Testis (tissue), 3 donors: ENCODE results near the gene DENND2A. TPM values are rescaled to one million over a fixed set of nuclear protein-coding genes. Genes with fewer than 3 reads are reported as not detected.
"Not testable (repeated sequence)": the region's sequence is repeated elsewhere in the genome, so short reads cannot be mapped to it uniquely, and the experiment has no call there.

Experiments
- DNase-seq: peaks from one replicate; pipeline ENCODE4 v3.0.0-alpha.2; 2019
- H3K27ac ChIP-seq, 2 donors: fragments of 200-600 bp; sonication (generic); one replicate each; pipeline ENCODE4 v1.5.1; 2019
- H3K27me3 ChIP-seq: fragments of 200-600 bp; sonication (generic); one replicate; pipeline ENCODE4 v1.5.1; 2019
- H3K36me3 ChIP-seq: fragments of 200-600 bp; sonication (generic); one replicate; pipeline ENCODE4 v1.5.1; 2017; ENCODE audit warnings: low read depth; ENCODE audit errors: missing control alignments
- H3K4me1 ChIP-seq: fragments of 200-600 bp; sonication (generic); one replicate; pipeline ENCODE4 v1.5.1; 2019
- H3K4me3 ChIP-seq, 2 donors: fragments of 200-600 bp; sonication (generic); one replicate each; pipeline ENCODE4 v1.5.1; 2017 to 2019
- H3K9me3 ChIP-seq: fragments of 200-600 bp; sonication (generic); one replicate; pipeline ENCODE4 v1.5.1; 2017
- POLR2A ChIP-seq: fragments of 450-650 bp; IDR thresholded peaks from one replicate; pipeline ENCODE4 v1.6.1; 2017; ENCODE audit warnings: antibody characterized with exemption, mild to moderate bottlenecking, moderate library complexity
- WGBS, 2 donors: methylation state at CpG; one replicate each; pipeline ENCODE4 v1.1.5; 2018; 5-methylcytosine and 5-hydroxymethylcytosine counted together
- intact Hi-C: fragments of 100-400 bp; cut with DNase I; formaldehyde crosslinking; loops from one replicate; pipeline ENCODE4 v1.15.1; 2023; ENCODE audit warnings: low total_unique reads
- polyA plus RNA-seq: library from polyadenylated mRNA; stranded (reverse); fragments of 350-450 nt; fragmentation: Illumina TruSeq; extraction: RNeasy Lipid Tissue Mini Kit (QIAGEN cat#74804); gene quantifications from one replicate; pipeline ENCODE4 v1.2.3, GENCODE V29; 2014; ENCODE audit warnings: low read depth, low replicate concordance; ENCODE audit not compliant: insufficient read depth
- total RNA-seq, 2 donors: library from RNA; depleted of rRNA; stranded (reverse); fragments of >200 nt; gene quantifications; one replicate each; pipeline ENCODE4 v1.2.3, GENCODE V29; 2016
- TF ChIP-seq, protein P1 (sequence below), 3 experiments: fragments of 450-650 bp in 2 of 3; fragments of 200-600 bp in 1 of 3; sonication (generic) in 1 of 3; IDR thresholded peaks; one replicate each; pipeline ENCODE4 v1.5.1; 2016 to 2019; ENCODE audit warnings: antibody characterized with exemption in 3 of 3, mild to moderate bottlenecking in 2 of 3, moderate library complexity in 1 of 3

The DENND2A gene
- total and polyA plus RNA-seq, 3 donors from 2014 or later = 4.1 to 8.5 (median 5.5) TPM

DNA sequence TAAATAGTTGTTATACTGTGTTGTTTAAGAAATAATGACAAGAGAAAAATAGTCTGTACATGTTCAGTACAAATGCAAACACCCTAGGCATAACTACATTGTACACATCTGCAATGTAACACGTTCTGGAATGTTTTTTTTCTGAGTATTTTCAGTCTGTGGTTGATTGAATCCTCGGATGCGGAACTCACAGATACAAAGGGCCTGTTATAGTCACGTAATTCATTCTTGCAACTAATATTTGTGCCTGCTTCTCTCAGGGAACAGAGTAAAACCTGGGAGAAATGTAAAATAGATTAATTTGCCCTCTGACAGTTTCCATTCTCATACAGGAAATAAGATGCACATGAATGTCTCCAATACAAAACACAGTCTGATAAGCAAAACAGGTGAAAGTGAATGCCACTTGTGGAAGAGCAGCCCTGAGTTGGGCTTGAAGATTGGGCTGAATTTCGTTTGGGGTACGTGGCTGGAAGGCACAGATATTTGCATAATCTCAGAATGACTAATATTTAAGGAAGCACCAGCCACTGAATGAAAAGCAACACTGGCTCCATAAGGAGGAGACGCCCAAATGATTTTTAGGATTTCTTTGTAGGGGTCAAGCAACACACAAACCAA is 19.1 kb downstream of the DENND2A start:
- no peaks in the 10 kb centered on the region for H3K27me3 ChIP-seq
- intact Hi-C loops = no loop called here
- 74 to 82% methylated on average over 7 of the region's 7 CpGs for WGBS, 2 donors
- H3K27ac ChIP-seq = no peak overlapping the region
- H3K4me3 ChIP-seq = no peak overlapping the region
- TF ChIP-seq POLR2A = no peak
- TF ChIP-seq, protein P1, sequence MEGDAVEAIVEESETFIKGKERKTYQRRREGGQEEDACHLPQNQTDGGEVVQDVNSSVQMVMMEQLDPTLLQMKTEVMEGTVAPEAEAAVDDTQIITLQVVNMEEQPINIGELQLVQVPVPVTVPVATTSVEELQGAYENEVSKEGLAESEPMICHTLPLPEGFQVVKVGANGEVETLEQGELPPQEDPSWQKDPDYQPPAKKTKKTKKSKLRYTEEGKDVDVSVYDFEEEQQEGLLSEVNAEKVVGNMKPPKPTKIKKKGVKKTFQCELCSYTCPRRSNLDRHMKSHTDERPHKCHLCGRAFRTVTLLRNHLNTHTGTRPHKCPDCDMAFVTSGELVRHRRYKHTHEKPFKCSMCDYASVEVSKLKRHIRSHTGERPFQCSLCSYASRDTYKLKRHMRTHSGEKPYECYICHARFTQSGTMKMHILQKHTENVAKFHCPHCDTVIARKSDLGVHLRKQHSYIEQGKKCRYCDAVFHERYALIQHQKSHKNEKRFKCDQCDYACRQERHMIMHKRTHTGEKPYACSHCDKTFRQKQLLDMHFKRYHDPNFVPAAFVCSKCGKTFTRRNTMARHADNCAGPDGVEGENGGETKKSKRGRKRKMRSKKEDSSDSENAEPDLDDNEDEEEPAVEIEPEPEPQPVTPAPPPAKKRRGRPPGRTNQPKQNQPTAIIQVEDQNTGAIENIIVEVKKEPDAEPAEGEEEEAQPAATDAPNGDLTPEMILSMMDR (IDR thresholded peaks at IDR 0.05) = no peak
- peaks cover 5% of the 10 kb centered on the region for H3K4me1 ChIP-seq
- H3K9me3 ChIP-seq = no peaks in the 10 kb centered on the region
- no peaks in the 10 kb centered on the region for H3K36me3 ChIP-seq
- DNase-seq = no peak

DNA sequence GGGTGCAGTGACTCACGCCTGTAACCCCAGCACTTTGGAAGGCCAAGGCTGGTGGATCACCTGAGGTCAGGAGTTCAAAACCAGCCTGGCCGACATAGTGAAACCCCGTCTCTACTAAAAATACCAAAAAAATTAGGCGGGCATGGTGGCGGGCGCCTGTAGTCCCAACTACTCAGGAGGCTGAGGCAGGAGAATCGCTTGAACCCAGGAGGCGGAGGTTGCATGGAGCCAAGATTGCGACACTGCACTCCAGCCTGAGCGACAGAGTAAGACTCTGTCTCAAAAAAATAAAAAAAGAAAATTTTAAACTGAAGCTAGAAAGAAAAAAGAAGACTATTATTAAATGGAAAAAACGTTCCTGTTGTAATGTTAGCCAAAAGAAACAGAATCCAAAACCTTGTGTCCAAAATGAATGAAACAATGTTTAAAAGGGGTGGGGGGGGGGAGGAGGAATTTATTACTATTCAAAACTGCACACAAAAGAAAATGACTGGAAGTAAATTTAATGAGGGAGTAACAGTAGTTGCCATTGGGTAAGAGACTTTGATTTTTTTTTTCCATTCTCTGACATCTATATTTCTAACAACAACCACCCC is 20.6 kb downstream of the DENND2A start:
- DNase-seq, H3K36me3 ChIP-seq, H3K4me3 ChIP-seq, H3K4me1 ChIP-seq, H3K9me3 ChIP-seq, intact Hi-C loops, H3K27me3 ChIP-seq, H3K27ac ChIP-seq: not testable (repeated sequence)
- WGBS, 2 donors = 78 to 81% methylated on average over 11 of the region's 11 CpGs

DNA sequence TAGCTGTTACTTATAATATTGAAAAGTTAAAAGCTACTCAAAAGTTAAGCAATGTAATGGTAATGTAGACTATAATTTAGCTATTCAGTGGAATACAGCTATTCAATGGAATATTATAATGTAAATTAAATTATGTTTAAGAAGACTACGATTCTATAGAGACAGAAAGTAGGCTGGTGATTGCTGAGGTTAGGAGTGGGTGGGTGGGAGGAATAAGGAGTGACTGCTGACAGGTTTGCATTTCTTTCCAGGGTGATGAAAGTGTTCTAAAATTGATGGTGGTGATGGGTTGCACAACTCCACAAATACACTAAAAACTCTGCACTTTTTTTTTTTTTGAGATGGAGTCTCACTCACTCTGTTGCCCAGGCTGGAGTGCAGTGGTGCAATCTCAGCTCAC is 21.4 kb downstream of the DENND2A start:
- H3K27ac ChIP-seq = no peak overlapping the region
- WGBS, 2 donors = 74 to 80% methylated on average over 1 of the region's 1 CpG
- H3K4me3 ChIP-seq = no peak overlapping the region
- intact Hi-C loops = no loop called here
- no peaks in the 10 kb centered on the region for H3K9me3 ChIP-seq
- H3K4me1 ChIP-seq = no peaks in the 10 kb centered on the region
- no peak for DNase-seq
- no peaks in the 10 kb centered on the region for H3K36me3 ChIP-seq
- no peaks in the 10 kb centered on the region for H3K27me3 ChIP-seq
- no peak for TF ChIP-seq POLR2A
- TF ChIP-seq, protein P1 (IDR thresholded peaks at IDR 0.05) = no peak

DNA sequence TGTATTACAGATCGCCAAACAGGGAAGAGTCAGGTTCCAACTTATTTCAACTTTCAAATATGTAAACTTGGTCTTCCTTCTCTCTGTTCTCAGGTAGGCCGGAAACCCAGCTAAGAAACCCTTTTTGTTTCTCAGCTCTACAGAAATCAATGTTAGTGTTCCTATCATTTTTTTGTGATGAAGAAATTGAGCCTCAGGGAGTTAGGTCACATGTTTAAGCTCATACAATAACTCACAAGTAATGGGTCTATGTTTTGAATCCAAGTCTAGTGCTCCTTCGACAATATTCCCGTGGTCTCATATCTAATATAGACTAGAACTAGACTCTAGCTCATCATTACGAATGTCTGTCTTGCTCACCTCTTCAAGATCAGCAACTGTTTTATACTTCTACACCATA is 22.3 kb downstream of the DENND2A start:
- 94 to 95% methylated on average over 5 of the region's 5 CpGs for WGBS, 2 donors
- no peaks in the 10 kb centered on the region for H3K9me3 ChIP-seq
- no peak for TF ChIP-seq POLR2A
- TF ChIP-seq, protein P1 (IDR thresholded peaks at IDR 0.05) = no peak

DNA sequence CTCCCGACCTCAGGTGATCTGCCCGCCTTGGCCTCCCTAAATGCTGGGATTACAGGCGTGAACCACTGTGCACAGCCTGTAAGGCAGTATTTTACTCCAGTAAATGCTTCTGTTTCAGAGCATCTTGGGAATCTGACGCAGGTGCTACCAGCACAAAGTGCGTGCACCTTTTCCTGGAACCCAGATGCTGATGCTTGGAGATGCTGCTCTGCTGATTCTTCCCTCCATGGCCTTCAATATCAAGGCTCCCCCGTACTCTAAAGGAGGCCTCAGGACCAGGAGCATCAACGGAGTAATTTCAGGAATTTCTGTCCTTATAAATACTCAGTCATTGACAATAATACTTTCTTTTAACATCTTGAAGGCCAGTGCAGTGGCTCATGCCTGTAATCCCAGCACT is 23.5 kb downstream of the DENND2A start:
- H3K4me1 ChIP-seq = no peaks in the 10 kb centered on the region
- no peaks in the 10 kb centered on the region for H3K27me3 ChIP-seq
- WGBS, 2 donors = 92 to 93% methylated on average over 7 of the region's 7 CpGs
- no peaks in the 10 kb centered on the region for H3K36me3 ChIP-seq
- H3K4me3 ChIP-seq = no peak overlapping the region
- H3K9me3 ChIP-seq = no peaks in the 10 kb centered on the region
- TF ChIP-seq, protein P1 (IDR thresholded peaks at IDR 0.05) = no peak
- no peak for TF ChIP-seq POLR2A
- H3K27ac ChIP-seq = no peak overlapping the region
- no peak for DNase-seq
- intact Hi-C loops = no loop called here

More for the DNA sequence above, 22.3 kb downstream of the DENND2A start:
- no peaks in the 10 kb centered on the region for H3K36me3 ChIP-seq
- no peaks in the 10 kb centered on the region for H3K27me3 ChIP-seq
- intact Hi-C loops = no loop called here
- DNase-seq = no peak
- H3K4me3 ChIP-seq = no peak overlapping the region
- H3K27ac ChIP-seq = no peak overlapping the region
- no peaks in the 10 kb centered on the region for H3K4me1 ChIP-seq
